Upper lobe of left lung (tissue), 4 donors: ENCODE measurements around the gene BBS1.

Experiments
- POLR2A ChIP-seq, 4 donors: fragments of 450-650 bp; IDR thresholded peaks; one replicate each; pipeline ENCODE4 v1.5.1; 2016 to 2017; ENCODE audit warnings: antibody characterized with exemption in 4 of 4, mild to moderate bottlenecking in 2 of 4
- POLR2AphosphoS5 ChIP-seq, 2 donors: sonication (generic); formaldehyde crosslinking; IDR thresholded peaks; one replicate each; pipeline ENCODE4 v1.5.1; 2017; ENCODE audit warnings: antibody characterized with exemption in 2 of 2
- TF ChIP-seq, protein P1 (sequence below), 6 experiments: fragments of 450-650 bp in 4 of 6; fragments of 200-600 bp in 2 of 6; sonication (generic) in 2 of 6; IDR thresholded peaks; one replicate each; pipeline ENCODE4 v1.5.1; 2016 to 2019; ENCODE audit warnings: antibody characterized with exemption in 6 of 6

GRCh38 chr11:66569076-66569475, 58.6 kb downstream of the BBS1 start:
- TF ChIP-seq, protein P1, sequence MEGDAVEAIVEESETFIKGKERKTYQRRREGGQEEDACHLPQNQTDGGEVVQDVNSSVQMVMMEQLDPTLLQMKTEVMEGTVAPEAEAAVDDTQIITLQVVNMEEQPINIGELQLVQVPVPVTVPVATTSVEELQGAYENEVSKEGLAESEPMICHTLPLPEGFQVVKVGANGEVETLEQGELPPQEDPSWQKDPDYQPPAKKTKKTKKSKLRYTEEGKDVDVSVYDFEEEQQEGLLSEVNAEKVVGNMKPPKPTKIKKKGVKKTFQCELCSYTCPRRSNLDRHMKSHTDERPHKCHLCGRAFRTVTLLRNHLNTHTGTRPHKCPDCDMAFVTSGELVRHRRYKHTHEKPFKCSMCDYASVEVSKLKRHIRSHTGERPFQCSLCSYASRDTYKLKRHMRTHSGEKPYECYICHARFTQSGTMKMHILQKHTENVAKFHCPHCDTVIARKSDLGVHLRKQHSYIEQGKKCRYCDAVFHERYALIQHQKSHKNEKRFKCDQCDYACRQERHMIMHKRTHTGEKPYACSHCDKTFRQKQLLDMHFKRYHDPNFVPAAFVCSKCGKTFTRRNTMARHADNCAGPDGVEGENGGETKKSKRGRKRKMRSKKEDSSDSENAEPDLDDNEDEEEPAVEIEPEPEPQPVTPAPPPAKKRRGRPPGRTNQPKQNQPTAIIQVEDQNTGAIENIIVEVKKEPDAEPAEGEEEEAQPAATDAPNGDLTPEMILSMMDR (IDR thresholded peaks at IDR 0.05), result no peak
- no peak for TF ChIP-seq POLR2AphosphoS5 (IDR thresholded peaks at IDR 0.05)
- no peak for TF ChIP-seq POLR2A (IDR thresholded peaks at IDR 0.05)
